Adrenal gland (tissue), 5 donors: ENCODE data around the gene LDAH.

ENCODE experiments used
- CTCF ChIP-seq, 6 experiments: fragments of 450-650 bp in 4 of 6; fragments of 200-600 bp in 2 of 6; sonication (generic) in 1 of 6; IDR thresholded peaks; 1 replicate in 5 of 6; 2 replicates in 1 of 6; pipeline versions ENCODE4 v1.5.1 to v1.8.0; 2016 to 2021; ENCODE audit warnings: antibody characterized with exemption in 6 of 6, mild to moderate bottlenecking in 2 of 6, moderate library complexity in 1 of 6
- POLR2A ChIP-seq, 2 donors: fragments of 450-650 bp; IDR thresholded peaks; one replicate each; pipeline ENCODE4 v1.6.1; 2017; ENCODE audit warnings: antibody characterized with exemption in 2 of 2, mild to moderate bottlenecking in 2 of 2, moderate library complexity in 1 of 2
- donor health status: DM: no; HTN: no; CAD: no.

GRCh38 chr2:20766798-20767644, 55.9 kb downstream of the LDAH start:
- no peak for TF ChIP-seq CTCF (IDR thresholded peaks at IDR 0.05)
- no peak for TF ChIP-seq POLR2A (IDR thresholded peaks at IDR 0.05)
